ENCODE measurements around the gene ITPKB.
"Not testable (repeated sequence)": the region's sequence is repeated elsewhere in the genome, so short reads cannot be mapped to it uniquely, and the experiment has no call there.

The ITPKB gene

DNA sequence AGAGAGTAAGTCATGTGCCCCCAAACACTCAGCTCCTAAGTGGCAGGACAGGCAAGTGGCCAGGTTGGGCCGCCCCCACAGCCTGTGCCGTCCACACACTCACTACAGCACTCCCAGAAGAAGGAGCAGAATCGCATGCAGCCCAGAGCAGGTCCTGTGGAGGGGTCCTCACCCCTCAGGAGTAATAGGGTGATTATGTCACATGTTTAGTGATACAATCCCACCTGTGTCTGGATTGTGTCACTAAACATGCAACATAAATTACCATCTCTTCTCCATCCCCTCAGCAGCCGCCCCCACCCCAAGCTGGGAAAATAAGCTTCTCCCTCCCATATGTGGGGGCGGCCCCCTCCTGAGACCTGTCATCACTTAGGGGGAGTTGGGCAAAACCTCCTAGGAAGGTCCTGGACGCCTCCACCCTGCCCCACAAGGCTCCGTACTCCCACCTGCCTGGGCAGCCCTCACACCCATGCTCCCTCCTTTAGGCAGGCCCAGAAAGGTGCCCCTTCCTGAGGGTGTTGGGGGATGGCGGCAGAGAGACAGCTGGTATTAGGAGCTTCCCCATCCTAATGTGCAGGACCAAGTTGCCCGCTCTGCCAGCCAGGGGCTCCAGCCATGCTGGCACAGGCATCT is 133.6 kb downstream of the ITPKB start:
- no peak overlapping the region for H3K4me3 ChIP-seq (ENCODE audit: low read depth, low read length)

DNA sequence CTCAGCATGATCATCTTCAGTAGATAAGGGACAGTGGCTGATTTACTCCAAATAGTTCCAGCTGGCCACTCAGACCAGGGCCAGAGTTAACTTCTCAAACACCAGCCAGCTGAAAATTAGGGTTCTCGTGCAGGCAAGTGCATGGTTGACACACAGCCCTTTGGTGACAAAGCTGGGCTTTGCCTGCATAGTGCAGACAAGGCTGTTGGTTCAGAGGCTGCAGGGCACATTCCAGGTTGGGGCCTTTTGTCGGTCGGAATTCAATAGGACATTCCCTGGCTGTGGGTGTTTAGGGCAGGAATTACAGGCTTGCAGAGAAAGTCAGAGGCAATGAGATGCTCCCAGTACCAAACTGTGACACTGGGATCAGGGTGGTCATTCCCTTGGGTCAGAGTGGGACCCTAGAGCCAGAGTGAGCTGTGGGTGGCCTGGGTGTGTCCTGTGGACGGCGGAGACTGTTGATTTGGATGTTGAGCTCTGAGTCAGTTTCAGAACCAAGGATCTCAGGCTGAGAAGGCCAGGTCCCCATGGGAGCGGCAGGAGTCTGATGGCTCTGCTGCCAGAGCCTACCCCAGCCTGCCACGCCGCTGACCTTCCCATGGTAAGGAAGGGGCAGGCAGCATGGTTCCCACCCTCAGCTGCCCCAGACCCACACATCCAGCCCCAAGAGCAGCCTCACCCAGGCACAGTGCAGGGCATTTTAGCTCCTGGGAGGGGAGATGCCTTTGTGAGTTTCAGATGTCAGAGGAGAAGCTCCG is 134.3 kb downstream of the ITPKB start:
- H3K4me3 ChIP-seq (ENCODE audit: low read depth, low read length): no peak overlapping the region

DNA sequence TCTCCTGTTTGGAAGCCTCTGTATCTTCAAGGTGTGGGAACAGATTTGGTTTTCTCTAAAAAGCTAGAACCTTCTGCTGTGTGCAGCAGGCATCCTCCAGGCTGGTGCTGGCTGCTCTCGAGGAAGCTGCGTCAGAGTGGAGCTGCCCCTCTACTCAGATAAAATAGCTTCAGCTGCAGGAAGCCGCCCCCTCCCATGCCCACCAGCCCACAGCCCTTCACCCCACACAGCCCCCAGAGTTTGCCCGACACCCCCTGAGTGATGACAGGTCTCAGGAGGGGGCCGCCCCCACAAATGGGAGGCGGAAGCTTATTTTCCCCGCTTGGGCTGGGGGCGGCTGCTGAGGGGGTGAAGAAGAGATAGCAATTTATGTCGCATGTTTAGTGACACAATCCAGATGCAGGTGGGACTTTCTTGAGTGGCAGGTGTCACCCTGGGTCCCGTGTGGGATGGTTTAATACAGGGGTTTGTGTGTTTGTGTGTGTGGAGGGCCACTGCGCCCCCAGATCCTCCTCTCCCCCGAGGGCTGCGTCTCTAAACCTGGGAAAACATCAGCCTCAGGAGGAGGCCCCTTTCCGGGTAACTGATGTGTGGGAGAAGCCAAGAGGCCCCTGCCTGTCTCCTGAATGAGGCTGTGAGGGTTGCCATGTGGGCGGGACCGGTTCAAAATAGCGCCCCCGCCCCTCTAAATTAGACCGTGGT is 135.1 kb downstream of the ITPKB start:
- H3K4me3 ChIP-seq (ENCODE audit: low read depth, low read length): no peak overlapping the region

DNA sequence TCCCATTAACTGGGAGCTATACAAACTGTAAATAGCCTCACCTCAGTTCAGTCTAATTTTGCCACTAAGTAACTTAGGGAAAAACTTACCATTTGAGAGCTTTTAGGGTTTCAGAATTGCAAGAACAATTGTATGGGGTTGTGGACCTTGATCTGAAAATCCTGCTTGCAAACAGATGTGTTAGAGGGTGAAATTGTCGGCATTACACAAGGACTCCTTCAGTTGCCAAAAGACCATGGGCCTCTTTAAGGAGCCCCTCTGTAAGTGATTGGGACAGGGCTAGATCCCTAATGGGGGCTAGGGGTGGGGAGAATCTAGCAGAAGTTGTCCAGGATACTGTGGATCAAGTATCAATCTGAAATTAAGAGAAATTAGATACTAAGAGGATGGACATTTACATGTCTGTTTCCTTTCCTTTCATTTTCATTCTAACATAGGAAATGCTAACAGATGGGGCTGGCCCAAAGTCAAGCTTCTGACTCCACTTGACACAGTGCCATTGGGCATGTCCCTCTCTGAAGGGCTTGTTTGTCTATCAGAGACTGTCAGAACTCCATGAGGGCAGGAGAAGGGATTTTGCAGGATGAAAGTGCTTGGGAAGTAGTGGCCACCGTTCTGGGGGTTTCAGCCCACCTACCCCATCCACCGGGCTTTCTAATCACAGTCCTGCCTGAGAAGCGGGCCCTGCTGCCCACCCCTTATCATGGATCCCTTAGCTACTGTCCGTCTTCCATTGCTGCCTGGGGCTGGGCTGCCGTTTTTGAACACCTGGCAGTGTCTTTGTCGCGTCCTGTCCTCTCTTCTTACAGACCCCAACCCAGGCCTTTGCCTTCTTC is 135.8 kb downstream of the ITPKB start:
- H3K4me3 ChIP-seq (ENCODE audit: low read depth, low read length): no peak overlapping the region

DNA sequence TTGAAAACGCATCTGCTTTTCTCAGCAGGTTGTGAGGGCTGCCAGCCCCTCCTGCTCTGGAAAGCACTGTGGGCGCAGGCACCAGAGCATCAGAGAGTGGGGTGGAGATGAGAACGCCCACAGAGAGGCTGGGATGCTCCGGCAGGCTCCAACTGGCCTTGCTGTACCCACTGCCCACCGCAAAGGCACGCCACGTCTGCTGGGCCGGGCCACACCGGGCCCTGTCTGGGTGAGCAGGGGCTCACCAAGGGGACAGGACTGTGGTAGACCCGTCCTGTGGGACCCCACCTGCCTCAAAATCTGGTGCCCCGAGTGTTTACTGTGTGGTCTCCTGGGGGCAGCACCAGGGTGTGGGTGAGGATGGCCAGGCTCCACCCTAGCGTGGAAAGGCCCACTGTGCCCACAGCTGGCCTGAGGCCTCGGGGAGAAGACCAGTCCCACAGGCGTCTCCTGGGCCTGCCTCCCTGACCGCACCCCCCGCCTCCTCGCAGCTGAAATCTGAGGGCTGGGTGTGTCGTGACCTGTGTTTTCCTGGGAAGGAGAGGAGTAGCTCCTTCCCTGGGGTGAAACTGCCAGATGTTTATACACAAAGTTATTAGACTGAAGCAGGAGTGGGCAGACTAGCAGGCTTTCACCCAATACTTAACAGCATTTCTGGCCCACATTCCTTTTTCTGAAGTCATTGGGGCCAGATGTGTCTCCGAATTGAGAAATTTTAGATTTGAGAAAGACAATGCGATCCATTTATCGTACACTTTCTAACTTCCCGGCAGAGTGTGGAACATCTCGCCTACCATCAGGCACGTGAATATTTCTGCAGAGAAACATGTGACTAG is 136.7 kb downstream of the ITPKB start:
- H3K4me3 ChIP-seq (ENCODE audit: low read depth, low read length): no peak overlapping the region

DNA sequence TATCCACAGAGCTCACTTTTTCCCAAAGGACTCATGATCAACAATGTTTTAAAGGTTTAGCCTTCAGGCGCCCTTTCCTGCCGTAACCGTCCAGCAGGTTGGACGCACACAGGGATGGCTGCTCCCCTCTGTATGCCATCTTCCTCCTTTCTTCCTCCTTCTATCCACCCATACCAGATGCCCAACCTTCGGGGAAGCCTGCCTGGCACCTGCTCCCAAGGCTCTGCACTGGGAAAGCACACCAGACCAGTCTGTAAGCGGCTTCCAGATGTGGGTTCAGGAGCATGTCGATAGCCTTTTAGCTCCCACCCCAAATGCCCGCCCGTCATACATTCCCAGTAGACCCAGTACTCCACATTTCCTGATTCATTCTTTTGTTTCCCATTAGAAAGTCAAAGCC is 137.6 kb downstream of the ITPKB start:
- no peak overlapping the region for H3K4me3 ChIP-seq (ENCODE audit: low read depth, low read length)

DNA sequence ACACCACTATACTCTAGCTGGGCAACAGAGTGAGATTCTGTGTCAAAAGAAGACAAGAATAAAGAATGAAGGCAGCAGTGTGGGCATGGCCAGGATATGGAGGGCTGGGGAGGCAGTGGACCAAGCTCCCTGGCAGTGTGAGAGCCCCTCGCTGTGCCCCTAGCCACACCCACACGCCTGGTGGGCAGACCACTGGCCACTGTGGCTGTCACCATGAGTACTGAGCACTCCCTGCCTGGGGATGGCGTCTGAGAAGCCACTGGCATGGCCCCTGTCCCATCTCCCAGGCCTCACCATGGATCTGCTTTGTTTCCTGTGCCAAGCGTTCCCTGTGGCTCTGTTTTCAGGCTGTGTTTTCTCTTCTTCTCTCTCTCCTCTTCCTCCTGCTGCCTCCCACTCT is 138.8 kb downstream of the ITPKB start:
- no peak overlapping the region for H3K4me3 ChIP-seq (ENCODE audit: low read depth, low read length)

DNA sequence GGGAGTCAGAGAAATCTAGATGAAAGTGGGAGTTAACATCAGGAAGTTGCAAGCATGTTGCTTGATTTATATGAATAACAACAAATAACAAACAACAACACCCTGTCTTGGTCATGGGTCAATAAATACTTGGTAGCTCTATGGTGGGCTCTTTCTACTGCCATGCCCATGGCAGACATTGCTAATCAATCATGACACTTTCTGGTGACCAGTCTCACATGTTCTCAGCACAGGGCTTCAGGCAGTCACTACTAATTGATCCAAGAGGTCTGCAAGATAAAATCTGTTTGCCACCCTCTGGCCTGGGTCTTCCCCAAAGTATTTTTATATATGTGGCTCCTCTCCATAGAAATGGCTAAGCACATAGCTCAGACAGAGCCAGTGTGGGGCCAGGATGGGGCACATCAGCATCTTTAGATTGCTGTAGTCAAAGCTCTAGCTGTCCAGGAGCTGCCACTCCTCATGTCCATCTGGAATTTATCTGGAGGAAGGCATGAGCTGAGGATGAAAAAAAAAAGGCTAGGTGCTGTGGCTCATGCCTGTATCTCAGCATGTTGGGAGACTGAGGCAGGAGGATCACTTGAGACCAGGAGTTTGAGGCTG is 139.3 kb downstream of the ITPKB start:
- no peak overlapping the region for H3K4me3 ChIP-seq (ENCODE audit: low read depth, low read length)

DNA sequence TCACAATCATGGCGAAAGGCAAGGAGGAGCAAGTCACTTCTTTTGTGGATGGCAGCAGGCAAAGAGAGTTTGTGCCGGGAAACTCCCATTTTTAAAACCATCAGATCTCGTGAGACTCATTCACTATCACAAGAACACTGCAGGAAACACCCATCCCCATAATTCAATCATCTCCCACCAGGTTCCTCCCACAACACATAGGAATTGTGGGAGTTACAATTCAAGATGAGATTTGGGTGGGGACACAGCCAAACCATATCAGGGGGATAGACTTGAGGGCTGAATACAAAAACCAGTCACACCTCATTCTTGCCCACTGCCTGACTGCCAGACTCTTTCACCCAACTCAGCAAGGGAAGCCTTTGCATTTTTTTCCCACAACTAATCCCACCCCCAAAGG is 140.1 kb downstream of the ITPKB start:
- H3K4me3 ChIP-seq (ENCODE audit: low read depth, low read length): not testable (repeated sequence)

DNA sequence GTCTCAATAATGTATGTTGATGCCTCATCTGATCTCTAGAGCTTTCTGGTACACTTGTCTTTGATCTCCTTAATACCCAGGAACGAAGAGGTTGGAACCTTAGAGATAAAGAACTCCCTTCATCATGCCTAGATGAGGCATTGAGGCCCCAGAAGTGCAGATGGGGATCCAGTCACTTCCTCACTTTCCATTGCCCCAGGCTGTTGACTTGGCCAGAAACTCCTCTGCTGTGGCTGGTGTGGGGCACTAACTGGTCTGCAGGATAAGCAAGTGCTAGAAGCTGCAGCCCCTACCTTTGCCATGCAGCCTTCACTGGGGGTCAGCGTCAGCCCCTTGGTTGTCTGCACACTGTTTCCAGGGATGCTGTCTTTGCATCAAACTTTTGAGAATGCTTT is 140.6 kb downstream of the ITPKB start:
- no peak overlapping the region for H3K4me3 ChIP-seq (ENCODE audit: low read depth, low read length)

DNA sequence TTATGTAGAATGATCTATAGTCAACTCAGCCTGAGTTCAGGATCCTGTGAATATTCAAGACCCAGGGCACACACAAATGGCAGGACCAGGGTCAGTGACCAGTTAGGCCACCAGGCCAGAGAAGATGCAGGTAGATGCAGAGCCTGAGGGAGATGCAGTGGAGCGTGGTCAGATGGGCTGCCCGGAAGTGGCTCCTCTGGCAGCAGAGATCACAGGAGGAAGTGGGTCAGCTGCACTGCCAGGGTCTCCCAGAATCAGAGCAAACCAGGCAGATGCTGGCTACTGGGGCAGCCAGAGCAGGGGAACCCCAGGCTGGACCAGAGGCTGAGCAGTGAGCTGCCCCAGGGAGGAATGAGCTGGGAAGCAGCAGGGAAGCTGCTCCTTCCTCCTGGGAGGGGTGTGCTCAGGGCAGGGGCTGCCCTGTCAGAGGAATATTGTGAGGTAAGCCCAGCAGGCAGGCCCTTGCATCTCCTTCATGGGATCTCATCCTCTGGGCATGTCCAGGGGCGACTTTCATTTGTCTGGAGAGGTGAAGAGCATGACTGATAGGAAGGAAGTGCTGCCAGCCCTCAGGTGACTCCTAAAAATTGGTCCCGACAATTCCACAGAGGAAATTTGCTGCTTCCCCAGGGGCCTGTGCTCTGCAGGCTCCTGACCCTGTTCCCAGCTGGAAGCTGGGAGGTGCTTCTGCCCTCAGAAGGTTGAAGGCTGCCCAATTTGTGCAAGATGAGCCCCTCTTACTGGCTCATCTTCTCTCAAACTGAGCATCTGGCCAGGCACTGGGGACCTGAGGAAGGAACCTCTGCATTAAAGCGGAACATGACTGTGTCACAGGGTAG is 141.2 kb downstream of the ITPKB start:
- H3K4me3 ChIP-seq (ENCODE audit: low read depth, low read length): no peak overlapping the region

DNA sequence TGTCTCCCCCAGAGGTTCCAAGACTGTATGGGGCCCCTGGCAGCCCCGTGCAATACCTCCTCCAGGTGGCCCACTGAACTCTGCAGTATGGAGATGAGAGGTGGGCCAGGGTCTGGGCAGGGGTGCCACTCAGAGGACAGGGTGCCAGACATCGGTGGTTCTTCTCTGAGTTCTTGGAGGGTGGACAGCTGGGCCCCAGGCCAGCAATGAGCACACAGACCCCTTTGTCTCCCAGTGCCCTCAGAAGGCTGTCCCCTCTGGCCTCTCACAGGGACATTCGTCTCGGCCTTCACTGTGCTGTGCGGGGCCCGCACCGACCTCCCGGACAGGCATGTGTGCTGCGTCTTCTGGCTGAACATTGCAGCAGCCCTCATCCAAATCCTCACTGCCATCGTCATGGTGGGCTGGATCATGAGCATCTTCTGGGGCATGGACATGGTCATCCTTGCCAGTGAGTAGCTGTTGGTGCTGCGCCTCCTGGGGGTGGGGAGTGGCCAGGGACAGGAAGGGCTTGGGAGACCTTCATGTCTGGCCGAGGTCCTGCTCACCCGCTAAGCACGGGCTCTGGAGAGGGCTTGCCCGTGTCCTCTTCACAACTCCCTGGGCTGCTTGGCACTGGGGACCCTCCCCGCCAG is 142.4 kb downstream of the ITPKB start:
- no peak overlapping the region for H3K4me3 ChIP-seq (ENCODE audit: low read depth, low read length)

DNA sequence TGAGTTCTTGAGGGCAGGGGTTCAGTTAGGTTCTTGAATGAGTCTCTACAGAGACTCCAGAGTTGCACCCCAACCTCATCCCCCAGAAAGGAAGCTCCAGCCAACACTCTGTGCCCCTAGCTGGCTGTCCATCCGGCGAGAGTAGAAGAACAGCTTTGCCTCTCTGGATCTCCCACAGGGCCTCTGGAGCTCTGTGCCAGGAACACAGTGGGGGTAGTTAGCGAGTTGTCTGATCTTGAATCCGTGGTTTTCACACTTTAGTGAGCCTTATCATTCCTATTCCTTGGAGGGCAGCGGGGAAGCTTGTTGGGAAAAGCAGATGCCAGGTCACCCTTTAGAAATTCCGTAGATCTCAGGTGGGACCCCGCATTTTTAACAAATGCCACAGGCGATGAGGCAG is 145.5 kb downstream of the ITPKB start:
- H3K4me3 ChIP-seq (ENCODE audit: low read depth, low read length): no peak overlapping the region

DNA sequence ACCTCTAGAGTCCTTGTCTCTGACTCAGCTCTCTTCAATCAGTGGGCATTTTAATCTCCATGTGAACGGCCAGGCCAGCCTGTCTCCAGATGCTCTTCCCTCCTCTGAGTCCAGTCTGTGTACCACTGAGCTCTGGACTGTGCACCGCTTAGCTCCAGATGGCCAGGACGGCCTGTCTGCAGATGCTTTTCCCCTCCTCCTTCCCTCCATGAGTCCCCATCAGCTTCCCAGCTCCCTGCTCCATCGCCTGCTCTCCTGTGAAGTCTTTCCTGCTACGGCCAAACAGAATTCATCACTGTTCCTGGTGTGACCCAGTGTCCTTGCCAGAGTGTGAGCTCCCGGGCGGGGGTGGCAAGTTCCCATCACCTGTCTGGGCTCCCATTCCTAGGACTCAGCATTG is 148.5 kb downstream of the ITPKB start:
- no peak overlapping the region for H3K4me3 ChIP-seq (ENCODE audit: low read depth, low read length)

DNA sequence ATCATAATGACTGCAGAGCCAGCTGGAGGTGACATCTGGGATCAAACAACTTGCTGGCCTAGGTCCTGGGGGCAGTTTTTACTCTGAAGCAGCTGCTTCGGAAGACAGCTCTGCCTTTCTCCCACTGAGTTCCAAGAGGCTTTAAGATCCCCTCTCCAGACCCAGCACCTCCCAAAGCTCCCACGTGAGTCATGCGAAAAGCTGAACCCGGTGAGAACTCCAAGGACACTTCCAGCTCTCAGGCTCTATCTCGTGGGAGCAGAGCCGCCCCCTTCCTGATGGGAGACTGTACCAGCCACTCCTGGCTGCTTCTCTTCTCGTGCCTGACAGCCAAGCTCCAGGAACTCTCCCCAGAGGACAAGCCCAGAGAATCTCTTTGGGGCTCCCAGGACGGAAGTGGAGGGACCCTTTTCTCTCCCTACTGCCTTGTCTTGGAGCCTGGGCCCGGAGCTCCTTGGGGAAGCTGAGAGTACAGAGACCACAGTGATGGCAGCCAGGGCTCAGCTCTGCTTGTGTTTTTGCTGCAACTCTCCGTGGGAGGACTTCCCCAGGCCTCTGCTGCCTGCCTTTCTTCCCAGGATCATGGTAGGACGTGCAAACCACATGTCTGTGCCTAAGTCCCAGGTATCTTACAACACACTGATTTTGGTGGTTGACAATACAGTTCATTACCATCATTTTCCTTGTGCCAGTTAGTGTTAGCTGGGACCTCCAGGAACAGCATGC is 149.9 kb downstream of the ITPKB start:
- no peak overlapping the region for H3K4me3 ChIP-seq (ENCODE audit: low read depth, low read length)

DNA sequence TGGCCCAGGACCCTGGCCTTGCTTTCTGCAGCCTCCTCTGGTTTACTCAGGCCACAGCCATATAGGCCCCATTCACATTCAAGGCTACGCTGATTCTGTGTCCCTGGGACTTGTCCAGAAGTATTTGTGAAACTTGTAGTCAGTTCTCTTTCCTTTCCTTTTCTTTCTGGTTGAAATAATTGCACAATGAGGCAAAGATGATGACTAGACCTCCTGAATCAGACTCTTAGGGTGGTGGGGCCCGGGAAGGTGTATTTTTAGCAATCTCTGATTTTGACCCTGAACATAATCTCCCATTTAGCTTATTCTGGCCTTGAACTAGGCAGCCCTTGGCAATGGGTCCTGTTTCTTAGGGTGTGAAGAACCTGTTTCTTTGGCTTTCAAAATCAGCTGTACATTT is 150.6 kb downstream of the ITPKB start:
- no peak overlapping the region for H3K4me3 ChIP-seq (ENCODE audit: low read depth, low read length)

DNA sequence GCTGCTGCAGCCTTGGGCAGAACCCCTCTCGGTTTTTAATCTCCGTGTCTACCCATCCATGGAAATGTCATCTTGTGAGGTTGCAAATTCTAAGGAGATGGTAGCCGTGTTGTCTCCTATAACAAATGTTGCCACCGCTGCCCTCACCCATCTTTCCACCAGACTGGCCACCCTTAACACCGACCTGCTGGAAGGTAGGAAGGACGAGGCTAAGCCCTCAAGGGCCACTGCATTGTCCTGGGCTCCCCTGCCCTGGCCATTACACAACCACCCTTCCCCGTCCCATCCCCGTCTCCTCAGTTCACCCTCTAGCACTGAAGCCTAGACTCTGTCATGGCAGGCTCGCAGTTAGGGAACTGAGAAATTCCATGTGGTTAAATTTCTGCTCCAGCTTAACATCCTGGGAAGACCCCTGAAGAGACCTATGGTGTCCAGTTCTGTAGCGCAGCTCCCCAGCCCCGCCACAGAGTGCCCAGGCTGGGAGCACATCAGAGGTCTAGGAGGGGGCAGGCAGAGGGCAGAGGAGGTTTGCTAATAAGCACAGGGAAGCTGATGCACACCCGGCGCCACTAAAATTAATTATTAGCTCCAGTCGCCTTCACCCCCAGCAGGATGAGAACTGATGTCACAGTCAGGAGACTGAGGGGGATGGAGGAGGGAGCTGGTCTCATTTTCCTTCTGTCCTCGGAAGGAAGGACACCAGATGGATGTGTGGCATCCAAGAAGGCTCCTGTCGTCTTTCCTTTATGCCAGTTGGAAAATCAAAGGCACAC is 152.2 kb downstream of the ITPKB start:
- H3K4me3 ChIP-seq (ENCODE audit: low read depth, low read length): no peak overlapping the region
